ENCODE data around the gene SIX4.
"Not testable (repeated sequence)": the region's sequence is repeated elsewhere in the genome, so short reads cannot be mapped to it uniquely, and the experiment has no call there.

SIX4 gene

GRCh38 chr14:60723907-60724618, at the start of gene SIX4:
Gene SIX4 (minus strand): TSS chr14:60724351. CDS start chr14:60724074, 277 bp downstream.
- in situ Hi-C loops (cut with HindIII; ENCODE audit: low sequenced_read_pairs): no loop called here

DNA sequence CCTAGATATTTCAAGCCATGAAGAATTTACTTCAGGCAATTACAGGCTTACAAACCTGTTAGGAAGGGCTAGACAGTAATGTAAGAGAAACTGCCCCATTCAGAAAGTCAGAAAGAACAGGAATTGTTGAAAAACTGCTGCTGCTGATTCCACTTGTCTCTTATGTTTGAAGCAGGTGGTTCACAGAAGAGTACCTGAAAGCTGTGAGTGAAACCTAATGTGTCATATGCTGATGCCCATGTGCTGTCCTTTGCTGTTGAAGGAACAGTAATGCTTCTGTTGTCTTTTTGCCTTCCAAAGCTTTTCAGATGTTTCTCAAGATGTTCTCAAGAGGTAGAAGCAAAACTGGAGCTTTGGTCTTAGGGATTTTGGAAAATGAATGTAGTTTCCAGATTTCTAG, 49.4 kb upstream of the SIX4 start:
- in situ Hi-C loops (cut with HindIII; ENCODE audit: low sequenced_read_pairs): no loop called here

DNA sequence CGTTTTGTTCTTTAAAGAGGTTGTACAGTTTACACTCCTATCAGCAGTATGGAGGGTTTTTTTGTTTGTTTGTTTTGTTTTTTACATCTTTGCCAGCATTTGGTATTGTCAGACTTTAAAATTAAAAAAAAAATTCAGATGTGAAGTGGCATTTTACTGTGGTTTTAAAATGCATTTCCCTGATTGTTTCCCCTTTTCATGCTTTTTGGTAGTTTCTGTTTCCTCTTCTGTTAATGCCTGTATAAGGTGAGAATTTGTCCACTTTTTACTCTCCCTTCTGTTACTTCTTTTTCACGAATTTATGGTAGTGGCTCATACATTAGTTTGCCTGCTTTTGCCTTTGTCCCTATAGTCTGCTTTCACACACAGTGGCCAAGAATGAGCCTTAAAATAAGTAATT, 47.0 kb upstream of the SIX4 start:
- in situ Hi-C loops (cut with HindIII; ENCODE audit: low sequenced_read_pairs): no loop called here

- in situ Hi-C loops (cut with HindIII; ENCODE audit: low sequenced_read_pairs): no loop called here
These were observed 44.5 kb upstream of the SIX4 start for GRCh38 chr14:60768602-60769001.

DNA sequence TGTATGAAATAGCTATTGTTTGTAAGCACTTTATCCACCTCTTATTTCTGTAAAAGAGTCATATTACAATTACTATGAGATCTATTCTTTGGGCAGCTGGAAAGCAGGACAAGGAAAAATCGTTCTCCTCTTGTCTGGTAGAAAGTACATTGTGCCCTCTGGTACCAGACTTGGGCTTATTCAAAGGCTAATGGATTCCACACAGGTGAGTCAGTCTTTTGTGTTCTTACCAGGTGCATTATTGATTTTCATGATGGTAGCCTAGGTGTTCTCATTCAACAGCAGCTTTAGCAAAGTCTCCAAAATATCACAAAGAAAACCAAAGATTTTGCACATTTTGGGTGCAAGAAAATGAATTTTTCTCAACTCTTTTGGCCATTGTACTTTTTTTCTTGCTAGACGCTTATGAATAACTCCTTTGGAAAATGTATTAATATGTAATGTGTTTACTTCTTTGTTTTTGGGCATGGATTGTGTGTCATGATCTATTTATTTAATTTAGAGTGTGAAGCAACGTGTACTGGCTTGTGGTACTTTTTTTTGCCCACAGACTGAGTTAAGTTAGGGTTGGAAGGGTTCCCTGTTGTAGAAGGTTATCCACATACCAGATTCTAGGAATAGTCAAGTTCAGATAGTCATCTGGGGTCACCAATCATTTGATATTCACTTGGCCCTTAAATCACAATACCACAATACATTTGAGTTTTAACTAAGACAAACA, 36.7 kb upstream of the SIX4 start:
- in situ Hi-C loops (cut with HindIII; ENCODE audit: low sequenced_read_pairs): no loop called here

- in situ Hi-C loops (cut with HindIII; ENCODE audit: low sequenced_read_pairs): no loop called here
These were observed 36.1 kb upstream of the SIX4 start for GRCh38 chr14:60760209-60760608.

- in situ Hi-C loops (cut with HindIII; ENCODE audit: low sequenced_read_pairs): no loop called here
These were observed 34.7 kb upstream of the SIX4 start for GRCh38 chr14:60758885-60759284.

GRCh38 chr14:60757567-60758002, 33.4 kb upstream of the SIX4 start:
- in situ Hi-C loops (cut with HindIII; ENCODE audit: low sequenced_read_pairs): no loop called here

DNA sequence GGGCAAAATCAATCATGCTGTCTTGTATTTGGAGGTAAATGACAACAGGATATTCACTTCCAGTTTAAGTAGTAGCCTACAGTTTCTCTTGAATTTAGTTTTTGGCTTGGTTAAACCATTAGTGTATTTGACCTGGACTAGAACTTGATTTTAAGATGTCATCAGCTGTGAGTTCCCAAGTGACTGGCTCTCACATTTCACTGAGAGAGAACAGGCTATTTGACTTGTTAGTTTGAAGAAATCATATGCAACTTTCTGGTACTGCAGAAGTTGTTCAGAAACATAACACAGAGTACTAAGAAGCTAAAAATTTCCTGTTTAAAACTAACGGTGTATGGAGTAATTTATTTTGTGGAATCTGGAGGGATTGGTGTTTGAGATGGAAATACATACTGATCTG, 32.7 kb upstream of the SIX4 start:
- in situ Hi-C loops (cut with HindIII; ENCODE audit: low sequenced_read_pairs): no loop called here

DNA sequence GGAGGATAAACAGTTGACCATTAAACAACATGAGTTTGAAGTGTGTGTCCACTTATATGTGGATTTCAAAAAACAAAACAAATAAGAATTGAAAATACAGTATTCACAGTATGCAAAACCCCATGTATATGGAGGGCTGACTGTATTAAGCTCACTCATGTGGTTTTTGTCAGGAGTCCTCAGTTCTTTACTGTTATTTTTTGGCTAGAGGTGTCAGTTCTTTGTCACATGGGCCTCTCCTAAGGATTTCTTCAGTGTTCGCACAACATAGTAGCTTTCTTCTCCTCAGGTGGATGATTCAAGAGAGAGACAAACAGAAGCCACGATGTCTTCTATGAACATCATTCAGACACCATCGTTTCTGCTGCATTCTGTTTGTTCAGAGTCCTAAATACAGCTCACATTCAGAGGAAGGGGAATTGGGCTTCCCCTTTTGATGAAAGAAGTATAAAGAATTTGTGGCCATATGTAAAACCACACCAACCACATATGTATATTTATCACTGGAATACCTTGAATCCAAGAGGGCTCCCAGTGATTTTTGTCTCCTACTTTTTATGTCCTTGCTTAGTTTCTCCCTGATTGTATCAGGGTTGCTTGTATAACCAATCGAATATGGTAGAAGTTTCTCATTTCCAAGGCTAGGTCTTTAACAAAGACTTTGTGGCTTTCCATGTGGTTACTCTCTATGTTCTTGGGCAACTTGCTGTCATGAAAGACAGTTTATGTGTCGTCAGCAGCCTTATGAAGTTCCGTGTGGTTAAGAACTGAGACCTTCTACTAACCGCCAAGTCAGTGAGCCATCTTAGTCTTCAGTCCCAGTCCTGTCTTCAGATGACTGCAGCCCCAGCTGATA, 29.3 kb upstream of the SIX4 start:
- in situ Hi-C loops (cut with HindIII; ENCODE audit: low sequenced_read_pairs): no loop called here

DNA sequence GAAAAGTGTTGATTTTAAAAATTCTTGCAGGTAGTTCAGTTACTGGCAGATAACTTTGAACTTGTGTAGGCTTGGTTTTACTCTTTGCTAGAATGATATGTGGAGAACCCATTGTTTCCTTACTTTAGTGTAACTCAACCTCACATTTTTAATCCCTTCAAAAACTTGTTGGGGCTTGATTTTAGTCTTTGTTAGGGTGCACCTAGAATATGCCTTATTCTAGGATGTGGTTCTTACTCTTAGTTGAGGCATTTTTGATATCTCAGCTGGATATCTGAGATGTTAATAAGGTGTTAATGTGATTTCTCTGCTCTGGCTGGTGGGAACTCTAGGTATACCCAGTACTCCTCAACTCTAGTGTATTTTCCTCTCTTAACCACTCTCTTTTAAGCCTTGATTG, 20.4 kb upstream of the SIX4 start:
- in situ Hi-C loops (cut with HindIII; ENCODE audit: low sequenced_read_pairs): no loop called here

DNA sequence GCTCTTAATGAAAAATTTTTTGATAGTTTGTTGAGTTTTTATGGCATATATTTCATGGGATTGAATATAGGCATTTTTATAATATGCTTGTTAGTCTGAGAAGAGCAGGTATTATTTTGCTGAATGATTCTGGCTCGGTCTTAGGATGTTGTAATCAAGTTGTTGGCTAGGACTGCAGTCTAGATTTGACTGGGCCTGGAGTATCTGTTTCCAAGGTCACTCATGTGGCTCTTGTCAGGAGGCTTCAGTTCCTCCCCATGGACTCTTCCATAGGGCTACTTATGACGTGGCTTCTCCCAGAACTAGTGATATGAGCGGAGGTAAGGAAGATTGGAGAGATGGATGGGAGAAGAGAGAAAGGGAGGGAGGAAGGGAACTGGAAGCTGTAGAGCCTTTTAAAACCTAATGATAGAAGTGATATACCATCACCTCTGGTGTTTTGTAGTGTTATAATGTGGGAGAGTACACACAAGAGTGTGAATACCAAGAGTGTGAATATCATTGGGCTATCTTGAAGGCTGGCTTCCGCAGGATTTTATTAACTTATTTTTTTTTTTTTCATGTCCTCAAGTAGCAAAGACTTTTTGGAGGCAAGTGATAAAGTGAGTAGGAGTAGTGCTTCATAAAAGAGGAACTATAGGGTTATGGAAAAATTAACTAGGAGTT, 14.8 kb upstream of the SIX4 start:
- in situ Hi-C loops (cut with HindIII; ENCODE audit: low sequenced_read_pairs): no loop called here

- in situ Hi-C loops (cut with HindIII; ENCODE audit: low sequenced_read_pairs): no loop called here
These were observed 12.3 kb upstream of the SIX4 start for GRCh38 chr14:60736494-60736893.

- in situ Hi-C loops (cut with HindIII; ENCODE audit: low sequenced_read_pairs): no loop called here
These were observed 11.3 kb upstream of the SIX4 start for GRCh38 chr14:60735416-60735815.

DNA sequence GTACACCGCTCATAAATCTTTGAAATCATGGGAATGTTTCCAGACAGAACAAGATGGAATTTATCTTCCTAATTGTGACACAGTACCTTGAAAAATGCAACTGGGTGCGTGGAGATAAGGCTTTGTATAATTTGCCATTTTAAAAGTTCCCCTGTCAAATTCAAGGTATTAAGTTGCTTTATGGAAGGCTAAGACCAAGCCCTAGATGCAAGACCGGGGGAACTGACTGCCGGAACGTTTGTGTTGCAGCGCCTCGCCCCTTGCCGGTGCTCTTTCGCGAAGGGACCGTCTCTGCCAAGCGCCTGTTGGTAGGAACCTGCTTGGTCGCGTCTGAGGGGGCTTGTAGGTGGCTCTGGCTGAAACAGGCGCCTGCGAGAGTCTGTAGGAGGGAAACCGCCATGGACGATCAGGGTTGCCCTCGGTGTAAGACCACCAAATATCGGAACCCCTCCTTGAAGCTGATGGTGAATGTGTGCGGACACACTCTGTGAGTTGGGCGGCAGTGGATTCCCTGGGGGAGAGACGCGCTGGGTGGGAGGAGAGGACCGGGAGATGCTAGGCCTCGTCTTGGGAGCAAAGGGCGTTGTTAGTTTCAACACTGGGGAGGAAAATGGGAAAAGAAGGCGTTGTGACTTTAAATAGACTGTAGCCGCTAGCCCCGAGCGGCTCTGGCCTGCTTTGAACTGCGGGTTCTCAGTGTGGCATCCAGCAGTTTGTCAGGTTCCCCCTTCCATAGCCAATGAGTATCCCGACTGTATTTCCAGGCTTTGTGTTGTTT, 10.5 kb upstream of the SIX4 start, which contains the start of gene MNAT1:
MNAT1 (plus strand) TSS at position 297 of the 778 bp plus-strand sequence; CDS start at position 399, 102 bp downstream.
- in situ Hi-C loops (cut with HindIII; ENCODE audit: low sequenced_read_pairs): no loop called here

- in situ Hi-C loops (cut with HindIII; ENCODE audit: low sequenced_read_pairs): no loop called here
These were observed 8.8 kb upstream of the SIX4 start for GRCh38 chr14:60732840-60733483.

DNA sequence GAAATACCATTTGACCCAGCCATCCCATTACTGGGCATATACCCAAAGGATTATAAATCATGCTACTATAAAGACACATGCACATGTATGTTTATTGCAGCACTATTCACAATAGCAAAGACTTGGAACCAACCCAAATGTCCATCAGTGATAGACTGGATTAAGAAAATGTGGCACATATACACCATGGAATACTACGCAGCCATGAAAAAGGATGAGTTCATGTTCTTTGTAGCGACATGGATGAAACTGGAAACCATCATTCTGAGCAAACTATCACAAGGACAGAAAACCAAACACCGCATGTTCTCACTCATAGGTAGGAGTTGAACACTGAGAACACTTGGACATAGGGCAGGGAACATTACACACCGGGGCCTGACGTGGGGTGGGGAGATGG, 7.1 kb upstream of the SIX4 start:
- in situ Hi-C loops (cut with HindIII; ENCODE audit: low sequenced_read_pairs): not testable (repeated sequence)

DNA sequence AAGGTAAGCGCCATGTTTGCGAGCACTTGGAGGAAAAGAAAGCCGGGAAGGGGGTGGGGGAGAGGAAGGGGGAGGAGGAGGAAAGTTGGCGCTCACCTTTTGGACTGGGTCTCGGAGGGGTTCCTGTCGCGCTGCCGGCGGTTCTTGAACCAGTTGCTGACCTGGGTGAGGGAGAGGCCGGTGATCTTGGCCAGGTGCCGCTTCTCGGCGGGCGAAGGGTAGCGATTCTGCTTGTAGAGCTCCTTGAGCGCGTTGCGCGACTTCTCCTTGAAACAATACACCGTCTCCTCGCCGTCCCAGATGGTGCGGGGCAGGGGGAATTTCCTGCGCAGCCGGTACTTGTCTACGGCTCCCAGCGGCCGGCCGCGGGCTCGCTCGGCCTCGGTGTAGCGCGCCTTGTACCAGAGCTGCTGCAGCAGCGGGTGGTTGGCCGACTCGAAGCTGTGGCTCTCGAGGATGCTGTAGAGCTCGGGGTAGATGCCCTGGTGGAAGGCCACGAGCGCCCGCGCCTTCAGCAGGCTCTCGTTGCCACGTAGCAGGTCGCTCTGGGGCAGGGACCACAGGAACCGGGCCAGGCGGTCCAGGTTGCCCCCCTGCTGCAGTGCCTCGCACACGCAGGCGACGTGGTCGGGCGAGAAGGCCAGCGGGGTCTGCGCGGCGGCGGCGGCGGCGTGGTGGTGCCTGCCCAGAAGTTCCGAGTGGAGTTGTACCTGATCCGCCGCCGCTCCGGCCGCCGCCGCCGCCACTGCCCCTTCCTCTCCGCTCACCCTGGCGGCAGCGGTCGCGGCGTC, 840 bp downstream of the SIX4 start:
- in situ Hi-C loops (cut with HindIII; ENCODE audit: low sequenced_read_pairs): no loop called here

Data from DLD1 (cell line).